SK-N-SH treated with all-trans-retinoic acid at 6 μM for 48 hours (cell line): ENCODE results near the gene COPZ2.

Experiments used
- ISL1 ChIP-seq: fragments of 250-450 bp; sonication (Bioruptor Pico); IDR thresholded peaks from 2 replicates; pipeline ENCODE4 v2.1.2; 2022; ENCODE audit warnings: mild to moderate bottlenecking, moderate library complexity
- OSR1 ChIP-seq: fragments of 250-450 bp; sonication (Bioruptor Pico); IDR thresholded peaks from 2 replicates; pipeline ENCODE4 v1.8.0; 2022; ENCODE audit warnings: moderate library complexity, mild to moderate bottlenecking, inconsistent platforms
- ZFP3 ChIP-seq: fragments of 250-450 bp; sonication (Bioruptor Pico); IDR thresholded peaks from 2 replicates; pipeline ENCODE4 v1.5.0; 2020; ENCODE audit warnings: mild to moderate bottlenecking, moderate library complexity
- ZNF565 ChIP-seq: fragments of 450-650 bp; formaldehyde crosslinking; conservative IDR thresholded peaks from 2 replicates; pipeline ENCODE4 v1.5.0; 2020; ENCODE audit warnings: low read depth, mild to moderate bottlenecking, moderate library complexity
- ZNF8 ChIP-seq: fragments of 450-650 bp; formaldehyde crosslinking; IDR thresholded peaks from 2 replicates; pipeline ENCODE4 v1.5.0; 2020; ENCODE audit warnings: mild to moderate bottlenecking, moderate library complexity

DNA sequence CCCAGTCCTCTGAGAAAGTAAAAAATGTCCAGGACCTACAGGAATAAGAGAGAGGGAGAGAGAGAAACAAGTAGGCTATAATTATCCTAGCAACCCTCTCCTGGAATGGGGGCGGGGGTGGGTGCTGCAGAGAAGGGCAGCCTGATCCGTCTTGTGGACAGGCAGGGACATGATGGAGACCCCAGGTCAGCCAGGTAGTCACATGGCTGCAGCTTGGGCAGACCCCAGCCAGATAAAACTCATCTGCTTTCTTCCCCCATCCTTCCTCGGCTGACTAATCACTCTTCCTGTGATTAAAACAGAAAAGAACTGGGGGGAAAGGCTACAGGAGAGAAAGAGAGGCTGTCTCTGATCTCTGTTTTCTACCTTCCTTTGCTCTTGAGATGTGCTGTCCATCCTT lies 32.6 kb downstream of the COPZ2 start:
- TF ChIP-seq ISL1 (CRISPR knock-in tag) = no peak
- no peak for TF ChIP-seq ZFP3 (CRISPR knock-in tag)
- no peak for TF ChIP-seq ZNF8 (CRISPR knock-in tag)
- TF ChIP-seq ZNF565 (CRISPR knock-in tag) = no peak
- no peak for TF ChIP-seq OSR1
